HG03280 (cell line): ENCODE measurements around the gene BEND4.
"Not testable (repeated sequence)": the region's sequence is repeated elsewhere in the genome, so short reads cannot be mapped to it uniquely, and the experiment has no call there.

ENCODE experiments used
- ATAC-seq: cut with Tn5 transposase; IDR thresholded peaks from one replicate; pipeline ENCODE4 v1.9.1; 2021; ENCODE audit warnings: mild to moderate bottlenecking, moderate library complexity; ENCODE audit not compliant: unreplicated experiment

BEND4 gene

DNA sequence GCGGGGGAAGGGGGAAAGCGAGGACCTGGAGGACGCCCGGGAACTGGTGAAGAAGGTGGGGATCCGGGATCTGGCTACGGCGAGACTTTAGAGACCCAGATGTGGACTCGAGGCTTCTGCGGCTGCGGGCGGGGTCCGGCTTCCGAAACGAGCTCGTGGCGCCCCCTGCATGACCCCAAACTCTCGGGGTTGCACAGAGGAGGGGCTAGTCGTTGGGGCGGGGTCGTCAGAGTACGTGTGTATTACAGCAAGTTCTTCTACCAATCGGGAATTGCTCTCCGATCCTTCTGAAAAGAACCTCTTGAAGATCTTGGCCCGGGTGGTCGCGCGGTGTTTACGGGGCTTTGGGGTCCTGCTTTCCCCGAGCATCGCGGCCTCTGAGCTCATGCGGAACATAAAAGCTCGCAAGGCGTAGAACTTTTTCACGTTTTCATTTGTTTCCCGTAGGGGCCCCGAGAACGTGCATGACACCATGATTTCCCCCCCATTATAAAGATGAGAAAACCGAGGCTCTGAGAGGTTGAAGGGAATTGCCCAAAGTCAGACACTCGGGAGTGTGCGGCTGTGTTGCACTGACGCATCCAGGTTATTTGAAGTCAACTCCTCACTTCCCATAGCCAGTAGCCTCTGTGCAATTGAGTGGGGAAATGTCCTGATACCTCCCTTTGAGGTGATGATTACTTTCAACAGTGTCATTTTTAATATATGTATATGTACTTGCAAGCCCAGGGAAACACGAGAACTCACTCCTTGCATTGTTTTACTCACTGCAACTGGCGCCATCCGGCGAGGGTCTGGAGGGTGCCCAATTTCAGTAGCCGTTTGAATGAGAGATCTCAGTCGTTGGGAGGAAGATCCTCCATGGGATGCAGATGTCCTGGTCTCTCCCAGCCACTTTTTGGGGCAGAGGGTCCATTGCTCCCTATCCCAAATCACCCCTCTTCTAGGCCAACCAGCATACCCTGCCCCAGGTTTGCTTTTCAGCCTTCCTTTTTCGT is at the start of gene BEND4:
Gene BEND4, minus strand, starts transcription at position 149 of the 998 bp plus-strand sequence. CDS start 512 bp downstream, outside the sequence.
- ATAC-seq, result no peak

DNA sequence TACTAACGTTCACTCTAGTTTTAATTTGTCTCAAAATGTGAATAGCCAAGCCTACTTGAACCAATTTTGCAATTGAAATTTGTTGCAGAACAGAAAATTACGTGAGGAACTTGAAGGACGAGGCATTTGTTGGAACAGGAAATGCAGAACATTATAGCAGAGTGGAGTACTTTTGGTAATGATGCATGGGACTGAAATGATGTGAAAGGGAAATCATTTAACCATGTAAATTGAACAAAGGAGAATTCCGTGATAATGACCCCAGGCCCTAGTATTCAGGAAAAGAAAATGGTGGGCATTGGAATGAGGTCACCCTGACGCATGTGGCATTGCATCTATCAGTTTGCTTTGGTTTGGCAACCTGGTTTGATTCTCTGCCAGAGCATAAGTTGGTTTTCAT is 44.9 kb upstream of the BEND4 start:
- ATAC-seq, result no peak

DNA sequence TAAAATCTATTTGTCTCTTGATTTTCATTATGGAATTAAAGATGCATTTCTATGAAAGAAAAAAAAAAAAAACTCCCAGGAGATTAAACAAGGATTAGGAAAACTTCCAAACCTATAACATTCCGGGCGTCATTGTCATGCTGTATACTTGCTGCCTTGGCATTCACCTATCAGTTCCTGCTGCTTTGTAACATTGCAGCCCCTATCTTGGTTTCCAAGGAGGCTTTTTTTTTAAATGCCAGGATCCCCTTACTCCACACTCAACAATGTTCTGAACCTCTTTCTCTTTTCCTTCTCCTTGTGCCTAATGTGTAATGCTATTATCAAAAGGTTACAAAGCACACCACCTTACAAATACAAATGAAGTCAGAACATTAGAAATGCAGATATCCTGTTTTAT is 20.5 kb upstream of the BEND4 start:
- ATAC-seq, result no peak

DNA sequence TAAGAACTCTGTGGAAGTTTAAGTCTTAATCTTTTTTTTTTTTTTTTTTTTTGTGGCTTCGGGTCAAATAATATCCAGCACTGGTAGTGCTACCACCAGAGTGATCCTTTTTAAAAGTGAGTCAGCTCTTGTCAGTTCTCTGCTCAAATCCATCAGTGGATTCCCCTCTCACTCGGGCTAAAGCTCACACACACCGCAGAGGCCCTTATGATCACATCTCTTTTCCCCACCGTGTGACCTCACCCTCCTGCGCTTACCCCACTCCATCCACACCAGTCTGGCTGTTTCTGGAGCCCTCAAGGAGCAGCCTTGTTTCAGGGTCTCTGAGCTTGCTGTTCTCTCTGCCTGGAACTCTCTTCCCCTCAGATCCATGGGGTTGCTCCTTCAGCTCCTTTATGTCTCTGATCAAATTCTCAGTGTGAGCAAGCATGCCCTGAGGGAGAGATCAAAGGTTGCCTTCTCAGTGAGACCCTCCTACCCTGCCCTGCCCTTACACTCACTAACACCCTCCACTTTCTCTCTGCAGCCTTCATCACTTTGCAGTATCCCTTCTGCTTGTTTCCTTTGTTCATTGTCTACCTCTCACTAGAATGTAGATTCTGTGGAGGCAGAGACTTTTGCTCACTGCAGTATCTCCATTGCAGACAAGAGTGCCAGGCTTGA is 19.8 kb upstream of the BEND4 start:
- no peak for ATAC-seq

DNA sequence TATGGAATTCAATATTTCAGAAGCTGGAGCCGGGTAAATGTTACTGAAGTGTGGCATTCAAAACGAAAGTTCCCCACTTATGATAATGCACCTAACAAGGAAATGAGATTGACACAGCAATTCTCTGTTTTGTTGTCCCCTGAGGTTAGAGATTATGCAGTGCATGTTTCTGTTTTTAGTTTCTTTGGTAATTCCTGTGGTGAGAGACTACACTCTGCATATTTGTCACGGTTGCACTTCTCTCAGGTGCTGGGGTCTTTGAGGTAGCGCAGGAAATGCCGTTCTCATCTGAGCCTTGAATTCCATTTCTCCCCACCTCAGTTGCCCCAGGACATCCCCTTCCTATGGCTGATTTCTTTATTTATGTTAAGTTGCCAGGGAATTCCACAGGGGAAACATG is 15.3 kb upstream of the BEND4 start:
- peak; percentile 98 for ATAC-seq

DNA sequence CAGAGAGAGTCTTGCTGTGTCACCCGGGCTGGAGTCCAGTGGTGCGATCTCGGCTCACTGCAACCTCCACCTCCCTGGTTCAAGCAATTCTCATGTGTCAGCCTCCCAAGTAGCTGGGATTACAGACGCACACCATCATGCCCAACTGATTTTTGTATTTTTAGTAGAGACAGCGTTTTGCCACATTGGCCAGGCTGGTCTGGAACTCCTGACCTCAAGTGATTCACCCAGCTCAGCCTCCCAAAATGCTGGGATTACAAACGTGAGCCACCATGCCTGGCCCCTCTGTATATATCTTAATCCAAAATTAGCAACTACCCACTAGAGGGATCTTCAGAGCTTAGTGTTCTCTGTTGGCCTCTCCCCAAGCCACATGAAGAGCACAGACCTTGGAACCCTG is 13.7 kb upstream of the BEND4 start:
- ATAC-seq, result not testable (repeated sequence)

DNA sequence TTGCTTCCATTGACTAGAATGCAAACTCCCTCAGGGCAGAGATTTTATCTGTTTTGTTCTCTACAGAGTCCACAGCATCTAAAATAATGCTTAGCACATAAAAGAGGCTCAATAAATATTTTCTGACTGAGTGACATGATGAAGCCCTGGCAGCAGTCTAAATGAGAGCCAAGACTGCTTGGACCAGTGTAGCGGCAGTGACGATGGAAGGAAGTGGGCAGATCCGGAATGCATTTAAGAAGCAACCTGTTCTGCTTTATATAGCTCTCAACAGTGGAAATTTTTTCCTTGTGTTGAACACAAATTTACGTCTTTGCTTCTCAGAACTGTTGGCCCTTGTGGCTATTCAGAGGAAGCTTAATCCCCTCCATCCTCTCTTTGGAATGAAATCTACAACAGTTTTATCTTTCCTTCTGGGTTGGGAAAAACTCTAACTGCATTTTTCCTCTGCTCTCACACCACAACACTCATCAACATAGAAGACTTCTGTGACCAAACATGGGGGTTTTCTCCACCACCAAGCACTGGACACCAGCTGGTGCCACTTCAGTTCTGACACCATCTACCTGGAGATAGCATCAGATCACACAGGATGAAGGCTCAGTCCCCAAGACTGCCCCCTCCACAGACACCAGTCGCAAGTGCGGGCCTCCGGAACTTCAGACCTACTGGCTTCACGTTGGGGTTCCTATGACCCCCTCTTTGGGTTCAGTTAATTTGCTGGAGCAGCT is 7.0 kb upstream of the BEND4 start:
- ATAC-seq, result no peak

DNA sequence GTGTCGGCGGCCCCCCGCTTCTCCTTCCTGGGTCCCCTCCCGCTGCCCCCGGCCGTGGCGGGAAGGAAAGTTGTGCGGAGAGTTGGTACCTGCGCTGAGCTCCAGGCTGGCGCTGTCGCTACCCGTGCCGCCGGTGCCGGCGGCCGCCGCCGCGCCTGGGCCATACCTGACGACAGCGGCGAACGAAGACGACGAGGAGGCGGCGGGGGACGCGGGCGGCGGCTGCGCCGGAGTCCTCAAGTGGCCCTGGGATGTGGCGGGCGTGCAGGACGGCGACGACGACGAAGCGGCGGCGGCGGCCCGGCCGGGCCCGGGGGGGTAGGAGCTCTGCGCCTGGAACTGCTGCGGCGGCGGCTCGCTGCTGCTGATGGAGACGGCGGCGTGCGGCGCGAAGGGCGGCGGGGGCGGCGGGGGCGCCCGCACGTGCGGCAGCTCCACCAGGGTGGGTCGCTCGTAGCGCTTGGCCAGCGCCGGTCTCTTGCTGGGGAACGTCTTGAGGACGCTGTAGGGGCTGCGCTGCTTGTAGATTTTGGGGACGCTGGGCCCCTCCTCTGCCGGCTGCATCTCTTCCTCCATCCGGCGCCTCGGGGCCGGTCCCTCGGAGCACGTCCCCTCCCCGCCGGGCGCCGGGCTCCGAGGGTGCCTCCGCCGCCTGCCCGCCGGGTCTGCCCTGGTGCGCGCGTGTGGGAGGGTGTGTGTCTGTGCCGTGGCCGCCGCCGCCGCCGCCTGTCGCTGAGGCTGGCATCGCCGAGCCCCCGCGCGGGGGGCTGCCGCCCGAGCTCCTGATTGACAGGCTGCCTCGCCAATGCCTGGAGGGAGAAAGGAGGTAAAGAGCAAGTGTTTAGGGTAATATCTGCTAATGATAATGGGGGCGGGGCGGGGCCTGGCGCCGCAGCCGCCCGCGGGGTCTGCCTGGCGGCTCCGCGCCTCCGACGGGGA is 618 bp downstream of the BEND4 start:
- ATAC-seq, result peak; percentile 46

DNA sequence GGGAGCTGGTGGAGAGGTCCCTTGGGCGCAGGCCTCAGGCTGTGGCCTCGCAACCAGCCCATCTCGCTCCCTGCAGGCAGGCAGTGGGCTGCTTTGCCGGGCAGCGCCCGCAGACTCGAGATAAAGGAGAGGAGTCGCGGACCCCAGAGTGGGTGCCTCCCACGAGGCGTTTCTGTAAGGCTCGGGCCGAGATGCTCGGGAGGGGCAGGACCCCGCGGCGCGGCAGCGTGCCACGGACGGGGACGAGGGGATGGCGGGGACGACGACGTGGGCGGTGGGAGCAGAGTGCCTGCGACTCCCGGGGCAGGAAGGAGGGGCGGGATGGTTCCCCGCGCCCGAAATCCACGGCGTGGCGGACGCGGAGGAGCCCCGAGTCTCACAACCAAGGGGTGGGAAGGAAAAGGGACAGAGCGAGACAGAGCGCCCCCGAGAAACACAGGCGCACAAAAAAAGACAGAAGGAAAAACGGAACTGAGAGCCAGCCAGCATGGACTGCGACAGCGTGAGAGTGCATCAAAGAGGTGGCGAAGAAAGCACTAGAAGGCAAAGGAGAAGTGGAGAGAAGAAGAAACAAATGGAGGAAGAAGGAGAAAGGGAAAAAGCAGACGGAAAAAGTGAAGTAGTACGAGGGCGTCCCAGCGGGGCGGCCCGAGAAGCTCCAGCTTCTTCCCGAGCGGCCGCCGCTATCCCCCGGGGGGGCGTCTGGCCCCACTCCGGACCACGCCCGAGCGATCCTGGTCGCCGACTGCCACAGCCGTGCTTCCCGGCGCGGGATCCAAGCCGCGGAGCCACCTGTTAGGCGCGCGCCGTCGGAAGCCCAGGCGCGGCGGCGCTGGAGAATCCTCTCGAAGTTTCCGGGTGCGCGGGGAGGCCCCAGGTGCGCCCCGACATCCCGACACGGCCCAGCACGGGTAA is 1.5 kb downstream of the BEND4 start:
- peak; percentile 23 for ATAC-seq

DNA sequence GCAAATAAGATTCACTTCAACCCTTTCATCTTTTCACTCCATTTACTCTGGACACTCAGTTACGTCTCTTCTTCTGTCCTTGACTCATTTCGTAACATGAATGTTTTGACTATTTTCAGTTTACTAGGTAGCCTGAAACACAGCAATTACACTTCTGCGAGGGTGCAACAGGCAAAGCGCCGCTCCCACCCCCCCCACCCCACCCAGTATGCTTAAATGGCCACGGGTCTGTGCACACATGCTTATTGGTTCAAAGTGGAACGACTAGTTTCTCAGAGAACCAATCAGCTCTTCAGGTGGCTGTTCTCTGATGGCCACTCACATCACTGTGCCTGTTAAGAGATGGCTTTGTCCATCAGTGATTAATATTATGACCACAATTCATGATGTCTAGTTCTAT is 3.5 kb downstream of the BEND4 start:
- no peak for ATAC-seq

DNA sequence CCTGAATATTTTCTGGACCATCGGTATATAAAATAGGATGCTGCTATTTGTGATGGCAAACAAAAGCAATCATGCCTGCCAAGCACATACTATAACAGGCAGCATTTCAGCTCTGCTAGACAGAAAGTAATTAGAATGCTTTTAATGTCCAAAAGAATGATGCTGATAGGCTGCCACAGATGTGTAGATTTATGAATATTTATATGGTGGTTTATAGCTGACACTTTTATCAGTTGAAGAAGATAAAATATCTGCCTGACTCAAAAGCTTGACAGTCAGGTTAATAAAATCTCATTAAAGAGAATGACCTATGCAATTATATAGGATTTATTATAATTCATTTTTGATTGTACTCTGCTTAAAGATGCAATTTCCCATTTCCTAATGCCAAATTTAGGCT is 4.0 kb downstream of the BEND4 start:
- no peak for ATAC-seq

DNA sequence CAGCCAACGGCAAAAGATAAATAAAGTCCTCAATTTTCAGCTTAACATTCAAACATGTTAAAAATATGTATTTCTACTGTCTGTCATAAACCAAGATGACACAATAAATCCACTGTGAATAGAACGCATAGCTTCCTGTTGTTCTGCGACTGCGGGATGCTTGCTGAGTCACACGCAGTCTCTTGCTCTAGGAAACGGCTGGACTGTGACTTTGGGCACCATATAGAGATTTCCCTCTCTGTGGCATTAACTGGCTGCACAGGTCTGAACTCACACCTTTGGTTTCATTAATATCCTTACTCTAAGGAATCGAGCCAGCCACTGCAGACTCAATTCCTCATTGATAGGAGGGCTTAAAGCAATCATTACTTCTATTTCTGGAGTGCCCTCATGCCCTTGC is 8.4 kb downstream of the BEND4 start:
- ATAC-seq, result no peak

DNA sequence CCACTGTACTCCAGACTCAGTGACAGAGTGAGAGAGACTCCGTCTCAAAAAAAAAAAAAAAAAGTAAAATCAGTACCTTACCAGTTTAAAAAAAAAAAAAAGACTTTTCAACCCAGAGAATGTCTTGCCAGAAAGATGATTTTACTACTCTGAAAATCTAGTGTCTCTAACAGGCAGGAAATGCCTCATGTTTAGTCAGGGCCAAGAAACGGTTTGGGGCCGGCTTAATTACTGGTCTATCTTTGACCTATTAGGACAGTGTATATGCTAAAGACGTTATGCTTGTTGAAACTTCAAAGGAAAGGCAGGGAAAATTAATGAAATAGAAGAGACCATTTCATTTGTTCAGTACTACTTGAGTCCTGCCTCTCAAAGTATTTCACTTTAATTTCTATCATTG is 9.9 kb downstream of the BEND4 start:
- no peak for ATAC-seq

DNA sequence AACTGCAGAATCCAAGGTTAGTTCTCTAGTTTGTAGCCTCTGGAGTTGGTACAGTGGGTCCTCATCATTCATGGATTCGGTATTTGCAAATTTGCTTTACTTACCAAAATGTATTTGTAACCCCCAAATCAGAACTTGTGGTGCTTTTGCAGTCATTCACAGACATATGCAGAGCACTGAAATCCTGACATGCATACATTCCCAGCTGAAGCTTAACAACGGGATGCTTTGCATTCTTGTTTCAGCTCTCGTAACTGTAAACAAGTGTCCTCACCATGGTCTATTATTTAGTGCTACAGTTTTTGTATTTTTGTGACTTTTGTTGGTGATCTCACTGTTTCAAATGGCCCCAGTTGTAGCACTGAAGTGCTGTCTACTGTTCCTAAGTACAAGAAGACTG is 16.1 kb downstream of the BEND4 start:
- ATAC-seq, result no peak

DNA sequence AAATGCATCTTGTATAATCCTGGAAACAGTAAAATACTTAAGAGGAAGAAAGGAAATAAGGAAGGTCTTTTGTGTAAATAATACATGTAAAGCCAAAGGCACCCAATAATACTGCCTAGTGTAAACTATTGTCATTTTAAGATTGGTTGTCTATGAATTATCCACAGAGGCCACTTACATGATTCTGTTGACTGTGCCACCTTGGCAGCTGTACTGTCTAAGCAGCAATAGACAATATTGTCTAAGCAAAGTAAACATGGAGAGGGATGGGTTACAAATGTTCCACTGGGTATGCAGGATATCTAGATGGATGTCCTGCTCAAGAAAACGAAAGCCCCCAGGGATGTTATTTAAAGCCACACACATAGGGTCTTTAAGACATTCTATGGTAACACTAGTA is 19.4 kb downstream of the BEND4 start:
- ATAC-seq, result no peak

DNA sequence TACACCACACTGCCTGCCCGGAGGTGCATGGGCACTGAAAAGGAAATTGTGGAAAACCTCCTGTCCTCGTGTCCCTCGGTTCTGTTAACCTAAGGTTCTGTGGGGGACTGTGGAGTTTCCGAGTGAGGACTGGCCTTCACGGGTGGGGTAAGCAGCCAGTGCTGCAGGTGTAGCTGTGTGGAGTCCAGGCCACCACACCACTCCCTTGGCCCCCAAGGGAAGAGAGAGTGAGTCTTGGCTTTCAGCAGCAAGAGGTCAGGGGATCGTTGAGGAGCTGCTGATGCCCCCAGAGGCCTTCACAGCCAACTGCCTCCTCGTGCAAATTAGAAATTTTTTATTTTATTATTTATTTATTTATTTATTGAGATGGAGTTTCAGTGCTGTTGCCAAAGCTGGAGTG is 20.4 kb downstream of the BEND4 start:
- ATAC-seq, result no peak

DNA sequence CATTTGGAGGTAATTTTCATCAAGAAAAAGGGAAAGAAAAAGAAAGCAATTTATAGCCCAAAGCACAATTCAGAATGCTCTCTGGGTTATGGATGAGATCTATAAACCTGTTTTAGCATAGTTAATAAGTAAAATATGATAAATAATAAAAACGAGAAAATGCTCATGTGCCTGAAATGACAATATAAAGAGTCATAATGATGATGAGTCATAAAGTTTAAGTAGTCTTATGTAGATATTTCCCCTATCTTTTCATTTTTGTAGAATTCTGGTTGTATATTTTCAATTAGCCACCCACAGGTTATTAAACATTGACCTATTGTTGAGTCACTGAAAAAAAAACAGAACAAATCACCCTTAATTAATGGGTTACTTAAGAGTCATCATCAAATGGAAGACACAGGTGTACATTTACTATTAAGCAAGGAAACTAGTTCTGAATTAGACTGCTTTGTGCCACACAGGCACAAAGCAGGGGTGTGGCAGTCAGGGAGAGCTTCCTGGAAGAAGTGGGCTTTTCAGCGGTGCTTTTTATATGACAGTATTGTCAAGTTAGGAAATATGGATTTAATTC is 29.3 kb downstream of the BEND4 start:
- ATAC-seq, result no peak

DNA sequence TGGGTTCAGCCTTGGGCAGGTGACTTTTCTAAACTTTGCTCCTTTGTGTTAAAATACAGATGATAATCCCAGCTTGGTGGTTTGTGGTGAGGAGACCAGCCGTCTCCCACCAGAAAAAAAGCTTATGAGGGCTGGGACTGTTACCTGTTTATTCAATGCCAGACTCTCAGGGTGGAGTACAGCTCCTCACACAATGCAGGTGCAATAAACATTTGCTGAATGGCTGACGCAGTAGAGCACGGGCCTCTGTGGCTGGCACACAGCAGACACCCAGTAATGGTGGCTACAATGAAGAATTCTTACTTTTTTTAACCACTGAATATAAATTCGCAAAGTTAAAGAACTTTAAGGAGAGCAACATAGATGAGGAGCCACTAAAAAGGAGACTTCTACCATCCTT is 30.2 kb downstream of the BEND4 start:
- no peak for ATAC-seq

DNA sequence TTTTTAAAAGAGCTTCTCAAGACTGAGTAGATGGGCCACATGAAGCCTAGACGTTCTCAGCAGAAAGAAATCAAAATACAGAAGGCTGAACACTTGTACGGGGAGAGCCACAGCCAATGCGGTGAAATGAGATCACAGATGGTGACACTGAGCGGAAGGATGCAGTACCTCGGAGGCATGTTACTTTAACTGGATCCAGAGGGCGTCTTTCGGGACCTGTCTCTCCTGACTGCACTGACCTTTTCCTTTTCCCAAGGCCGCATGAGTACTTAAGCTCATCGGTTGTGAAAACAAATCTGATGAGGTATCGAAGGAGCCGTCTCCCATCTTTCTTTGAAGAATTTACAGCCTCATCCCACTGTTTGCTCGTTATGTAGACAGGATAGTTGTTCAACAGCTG is 32.6 kb downstream of the BEND4 start:
- no peak for ATAC-seq
